ENCODE data around the gene EIF1AY.
"Not testable (repeated sequence)": the region's sequence is repeated elsewhere in the genome, so short reads cannot be mapped to it uniquely, and the experiment has no call there.

Gene EIF1AY

DNA sequence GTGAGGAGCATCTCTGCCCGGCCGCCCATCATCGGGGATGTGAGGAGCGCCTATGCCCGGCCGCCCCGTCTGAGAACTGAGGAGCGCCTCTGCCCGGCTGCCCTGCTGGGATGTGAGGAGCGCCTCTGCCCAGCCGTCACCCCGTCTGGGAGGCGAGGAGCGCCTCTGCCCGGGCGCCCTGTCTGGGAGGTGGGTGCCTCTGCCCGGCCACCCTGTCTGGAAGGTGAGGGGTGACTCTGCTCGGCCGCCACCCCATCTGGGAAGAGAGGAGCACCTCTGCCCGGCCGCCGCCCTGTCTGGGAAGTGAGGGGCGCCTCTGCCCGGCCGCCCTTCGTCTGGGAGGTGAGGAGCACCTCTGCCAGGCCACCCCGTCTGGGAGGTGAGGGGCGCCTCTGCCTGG, 23.7 kb upstream of the EIF1AY start:
- no peak overlapping the region for H3K4me3 ChIP-seq (ENCODE audit: low read length)
- TF ChIP-seq, protein P1, sequence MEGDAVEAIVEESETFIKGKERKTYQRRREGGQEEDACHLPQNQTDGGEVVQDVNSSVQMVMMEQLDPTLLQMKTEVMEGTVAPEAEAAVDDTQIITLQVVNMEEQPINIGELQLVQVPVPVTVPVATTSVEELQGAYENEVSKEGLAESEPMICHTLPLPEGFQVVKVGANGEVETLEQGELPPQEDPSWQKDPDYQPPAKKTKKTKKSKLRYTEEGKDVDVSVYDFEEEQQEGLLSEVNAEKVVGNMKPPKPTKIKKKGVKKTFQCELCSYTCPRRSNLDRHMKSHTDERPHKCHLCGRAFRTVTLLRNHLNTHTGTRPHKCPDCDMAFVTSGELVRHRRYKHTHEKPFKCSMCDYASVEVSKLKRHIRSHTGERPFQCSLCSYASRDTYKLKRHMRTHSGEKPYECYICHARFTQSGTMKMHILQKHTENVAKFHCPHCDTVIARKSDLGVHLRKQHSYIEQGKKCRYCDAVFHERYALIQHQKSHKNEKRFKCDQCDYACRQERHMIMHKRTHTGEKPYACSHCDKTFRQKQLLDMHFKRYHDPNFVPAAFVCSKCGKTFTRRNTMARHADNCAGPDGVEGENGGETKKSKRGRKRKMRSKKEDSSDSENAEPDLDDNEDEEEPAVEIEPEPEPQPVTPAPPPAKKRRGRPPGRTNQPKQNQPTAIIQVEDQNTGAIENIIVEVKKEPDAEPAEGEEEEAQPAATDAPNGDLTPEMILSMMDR (conservative IDR thresholded peaks at IDR 0.05; ENCODE audit: low read depth, low read length), result no peak
- DNase-seq (ENCODE audit: low read depth), result no peak

DNA sequence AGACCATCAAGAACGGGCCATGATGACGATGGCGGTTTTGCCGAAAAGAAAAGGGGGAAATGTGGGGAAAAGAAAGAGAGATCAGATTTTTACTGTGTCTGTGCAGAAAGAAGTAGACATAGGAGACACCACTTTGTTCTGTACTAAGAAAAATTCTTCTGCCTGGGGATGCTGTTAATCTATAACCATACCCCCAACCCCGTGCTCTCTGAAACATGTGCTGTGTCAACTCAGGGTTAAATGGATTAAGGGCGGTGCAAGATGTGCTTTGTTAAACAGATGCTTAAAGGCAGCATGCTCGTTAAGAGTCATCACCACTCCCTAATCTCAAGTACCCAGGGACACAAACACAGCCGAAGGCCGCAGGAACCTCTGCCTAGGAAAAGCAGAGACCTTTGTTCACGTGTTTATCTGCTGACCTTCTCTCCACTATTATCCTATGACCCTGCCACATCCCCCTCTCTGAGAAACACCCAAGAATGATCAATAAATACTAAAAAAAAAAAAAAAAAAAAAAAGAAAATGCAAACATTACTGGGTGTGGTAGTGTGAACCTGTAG, 22.7 kb upstream of the EIF1AY start:
- H3K4me3 ChIP-seq (ENCODE audit: low read length); DNase-seq (ENCODE audit: low read depth): not testable (repeated sequence)

DNA sequence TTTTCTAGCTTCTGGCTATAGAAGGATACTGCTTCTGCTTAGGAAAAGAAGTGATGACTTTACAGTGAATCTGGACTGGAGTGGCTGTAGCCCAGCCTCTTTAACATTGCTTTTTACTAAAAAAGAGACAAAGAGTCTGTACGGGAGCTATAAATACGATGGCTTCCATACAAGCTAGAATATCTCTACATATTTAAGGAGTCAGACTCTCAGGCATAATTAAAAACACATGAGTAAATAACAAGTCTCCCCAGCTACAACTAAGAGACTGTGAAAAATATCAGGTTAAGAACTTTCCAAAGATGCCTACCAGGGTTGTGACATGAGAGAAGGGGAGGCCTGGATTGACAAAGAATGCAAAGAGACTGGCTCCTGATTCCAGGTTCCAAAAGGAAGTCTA, 19.8 kb upstream of the EIF1AY start:
- TF ChIP-seq, protein P1 (conservative IDR thresholded peaks at IDR 0.05; ENCODE audit: low read depth, low read length), result no peak
- DNase-seq (ENCODE audit: low read depth), result no peak
- no peak overlapping the region for H3K4me3 ChIP-seq (ENCODE audit: low read length)

DNA sequence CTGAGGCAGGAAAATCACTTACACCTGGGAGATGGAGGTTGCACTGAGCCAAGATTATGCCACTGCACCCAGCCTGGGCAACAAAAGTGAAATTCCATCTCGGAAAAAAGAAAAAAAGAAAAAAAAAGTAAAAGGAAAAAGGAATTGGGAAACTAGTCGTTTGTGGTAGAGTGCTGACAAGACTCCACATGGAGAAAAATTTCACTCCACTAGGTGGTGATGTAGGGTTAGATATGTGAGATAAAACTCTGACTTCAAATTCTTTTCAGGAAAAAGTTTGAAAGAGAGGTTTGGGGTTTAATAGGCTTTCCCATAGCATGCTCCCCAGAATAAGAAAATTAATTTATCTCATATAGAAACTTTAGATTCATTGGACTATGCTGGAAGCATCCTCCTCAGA, 16.9 kb upstream of the EIF1AY start:
- no peak overlapping the region for H3K4me3 ChIP-seq (ENCODE audit: low read length)
- TF ChIP-seq, protein P1 (conservative IDR thresholded peaks at IDR 0.05; ENCODE audit: low read depth, low read length), result no peak
- no peak for DNase-seq (ENCODE audit: low read depth)

DNA sequence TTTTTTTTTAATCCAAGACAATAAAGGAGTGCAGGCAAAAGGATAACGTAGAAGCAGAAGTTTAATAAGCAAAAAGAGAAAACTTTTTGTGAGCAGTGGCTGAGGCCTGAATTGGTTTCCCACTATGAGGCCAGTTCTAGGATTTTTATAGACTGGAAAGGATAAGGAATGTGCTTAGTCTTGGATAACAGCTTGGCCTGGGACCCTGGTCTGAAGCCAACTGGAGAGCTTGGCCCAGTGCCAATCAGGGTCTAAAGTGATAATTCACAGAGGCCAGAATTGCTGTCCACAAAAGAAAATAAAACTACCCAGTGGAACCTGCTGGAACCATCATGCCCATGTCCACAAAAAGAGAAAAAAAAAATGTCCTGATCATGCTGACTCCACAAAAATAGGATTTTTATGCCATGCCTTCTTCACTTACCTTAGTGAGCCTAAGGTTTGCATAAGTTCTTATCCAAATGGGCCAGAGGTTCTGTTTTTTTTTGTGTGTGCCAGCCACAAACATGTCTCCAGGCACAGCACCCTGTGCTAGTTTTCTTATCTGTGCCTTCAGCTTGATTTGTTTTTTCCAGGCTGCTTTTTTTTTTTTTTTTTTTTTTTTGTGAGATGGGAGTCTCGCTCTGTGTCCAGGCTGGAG, 15.6 kb upstream of the EIF1AY start:
- H3K4me3 ChIP-seq (ENCODE audit: low read length), result no peak overlapping the region
- TF ChIP-seq, protein P1 (conservative IDR thresholded peaks at IDR 0.05; ENCODE audit: low read depth, low read length), result no peak
- no peak for DNase-seq (ENCODE audit: low read depth)

DNA sequence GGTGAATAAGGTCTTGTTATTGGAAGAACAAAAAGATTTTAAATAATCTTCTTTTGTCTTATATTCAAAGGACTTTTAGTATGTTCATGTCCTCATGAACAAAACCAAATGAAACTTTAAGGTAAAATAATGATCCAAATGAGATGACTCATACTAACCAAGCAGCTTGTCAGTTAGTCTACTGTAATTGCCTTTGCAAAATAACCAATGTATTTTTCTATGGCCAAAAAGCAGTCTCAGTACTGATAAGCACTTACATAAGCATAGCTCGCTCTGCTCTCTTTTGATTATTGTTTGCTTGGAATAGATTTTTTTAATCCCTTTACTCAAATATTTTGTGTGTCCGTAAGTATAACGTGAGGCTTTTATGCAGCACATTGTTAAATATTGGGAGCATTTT, 4.3 kb upstream of the EIF1AY start:
- H3K4me3 ChIP-seq (ENCODE audit: low read length), result no peak overlapping the region
- TF ChIP-seq, protein P1 (conservative IDR thresholded peaks at IDR 0.05; ENCODE audit: low read depth, low read length), result no peak
- no peak for DNase-seq (ENCODE audit: low read depth)

DNA sequence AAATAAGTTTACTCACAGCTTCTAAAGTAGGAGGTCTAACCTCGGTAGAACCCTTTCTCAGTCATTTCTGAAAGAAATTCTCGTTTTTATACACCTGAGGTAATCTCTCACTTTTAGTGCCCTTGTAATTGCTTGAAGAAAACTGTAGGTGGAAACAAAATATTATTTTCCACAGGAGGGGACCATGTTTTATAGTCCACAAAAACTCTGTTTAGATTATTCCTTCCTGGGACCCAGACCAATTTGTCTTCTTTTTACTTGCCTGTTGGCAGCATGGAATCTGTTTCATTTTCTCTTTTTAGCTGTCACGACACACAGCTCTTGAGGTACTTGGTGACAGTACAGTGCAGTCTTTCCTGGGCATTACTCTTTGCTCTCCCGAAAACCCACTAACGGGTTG, 930 bp downstream of the EIF1AY start:
- DNase-seq (ENCODE audit: low read depth), result no peak
- TF ChIP-seq, protein P1 (conservative IDR thresholded peaks at IDR 0.05; ENCODE audit: low read depth, low read length), result no peak
- H3K4me3 ChIP-seq (ENCODE audit: low read length), result no peak overlapping the region

Data from retinal pigment epithelial cell (primary cell).